A549 (cell line): Measurements from ENCODE around the gene JAZF1.

ENCODE experiments used
- BHLHE40 ChIP-seq: IDR thresholded peaks from 2 replicates; pipeline ENCODE4 v1.6.1; 2012; ENCODE audit warnings: low read depth, low read length, inconsistent platforms
- ZSCAN20 ChIP-seq: fragments of 250-450 bp; sonication (Bioruptor Pico); IDR thresholded peaks from 2 replicates; pipeline ENCODE4 v1.8.0; 2022; ENCODE audit warnings: mild to moderate bottlenecking, moderate library complexity
- TF ChIP-seq, protein P1 (sequence below): fragments of >200 bp; sonication (Bioruptor Twin); formaldehyde crosslinking; IDR thresholded peaks from 3 replicates; pipeline ENCODE4 v1.5.1; 2016
- TF ChIP-seq, protein P2 (sequence below): IDR thresholded peaks from 2 replicates; pipeline ENCODE4 v1.6.1; 2012

DNA sequence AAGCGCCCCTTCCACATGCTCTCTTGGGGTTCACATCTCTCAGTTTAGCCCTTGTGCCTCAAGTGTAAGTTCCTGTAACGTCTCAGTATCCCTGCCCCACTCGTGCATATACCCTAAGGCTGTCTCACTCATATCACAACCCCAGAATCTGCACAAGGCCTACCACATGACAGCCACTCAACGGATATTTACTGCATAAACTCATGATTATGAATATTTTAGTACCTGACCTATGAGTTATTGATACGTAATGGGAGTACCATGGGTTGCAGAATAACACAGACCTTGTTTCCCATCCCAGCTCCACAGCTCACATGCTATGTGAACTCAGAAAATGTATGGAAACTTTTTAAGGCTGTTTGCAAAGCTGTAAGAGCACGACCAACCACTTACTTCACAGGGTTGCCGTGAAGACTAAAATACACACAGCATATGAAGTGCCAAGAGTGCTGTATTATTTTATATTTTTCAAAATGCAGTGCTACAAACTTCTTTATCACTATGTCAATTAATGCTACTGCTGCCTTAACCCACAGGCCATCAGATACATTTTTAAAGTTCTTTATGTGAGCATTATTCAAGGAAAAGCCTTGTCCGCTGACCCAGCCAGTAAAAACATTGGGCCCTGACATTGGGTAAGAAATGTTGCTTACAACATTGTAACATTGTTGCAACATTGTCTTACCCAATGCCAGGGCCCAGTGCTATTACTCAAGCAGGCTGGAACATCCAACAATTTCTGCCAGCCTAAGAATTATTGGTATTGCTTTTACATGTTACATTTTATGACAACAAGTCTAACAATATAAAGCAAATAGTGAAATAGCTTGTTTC, 97.2 kb downstream of the JAZF1 start:
- TF ChIP-seq, protein P1, sequence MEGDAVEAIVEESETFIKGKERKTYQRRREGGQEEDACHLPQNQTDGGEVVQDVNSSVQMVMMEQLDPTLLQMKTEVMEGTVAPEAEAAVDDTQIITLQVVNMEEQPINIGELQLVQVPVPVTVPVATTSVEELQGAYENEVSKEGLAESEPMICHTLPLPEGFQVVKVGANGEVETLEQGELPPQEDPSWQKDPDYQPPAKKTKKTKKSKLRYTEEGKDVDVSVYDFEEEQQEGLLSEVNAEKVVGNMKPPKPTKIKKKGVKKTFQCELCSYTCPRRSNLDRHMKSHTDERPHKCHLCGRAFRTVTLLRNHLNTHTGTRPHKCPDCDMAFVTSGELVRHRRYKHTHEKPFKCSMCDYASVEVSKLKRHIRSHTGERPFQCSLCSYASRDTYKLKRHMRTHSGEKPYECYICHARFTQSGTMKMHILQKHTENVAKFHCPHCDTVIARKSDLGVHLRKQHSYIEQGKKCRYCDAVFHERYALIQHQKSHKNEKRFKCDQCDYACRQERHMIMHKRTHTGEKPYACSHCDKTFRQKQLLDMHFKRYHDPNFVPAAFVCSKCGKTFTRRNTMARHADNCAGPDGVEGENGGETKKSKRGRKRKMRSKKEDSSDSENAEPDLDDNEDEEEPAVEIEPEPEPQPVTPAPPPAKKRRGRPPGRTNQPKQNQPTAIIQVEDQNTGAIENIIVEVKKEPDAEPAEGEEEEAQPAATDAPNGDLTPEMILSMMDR, result no peak
- TF ChIP-seq BHLHE40, result no peak
- no peak for TF ChIP-seq ZSCAN20 (CRISPR knock-in tag)
- TF ChIP-seq, protein P2, sequence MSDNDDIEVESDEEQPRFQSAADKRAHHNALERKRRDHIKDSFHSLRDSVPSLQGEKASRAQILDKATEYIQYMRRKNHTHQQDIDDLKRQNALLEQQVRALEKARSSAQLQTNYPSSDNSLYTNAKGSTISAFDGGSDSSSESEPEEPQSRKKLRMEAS, result no peak
